Testis (tissue), 2 donors: ENCODE results near the gene RHBG.

ENCODE experiments used
- CTCF ChIP-seq, 3 experiments: fragments of 450-650 bp in 2 of 3; fragments of 200-600 bp in 1 of 3; sonication (generic) in 1 of 3; IDR thresholded peaks; one replicate each; pipeline ENCODE4 v1.5.1; 2016 to 2019; ENCODE audit warnings: antibody characterized with exemption in 3 of 3, mild to moderate bottlenecking in 2 of 3, moderate library complexity in 1 of 3
- POLR2A ChIP-seq: fragments of 450-650 bp; IDR thresholded peaks from one replicate; pipeline ENCODE4 v1.6.1; 2017; ENCODE audit warnings: antibody characterized with exemption, mild to moderate bottlenecking, moderate library complexity

GRCh38 chr1:156368889-156369684 is at the start of gene RHBG:
- TF ChIP-seq CTCF (IDR thresholded peaks at IDR 0.05) = no peak
- TF ChIP-seq POLR2A = no peak
